Measurements from ENCODE around the gene PIK3R6.

- TF ChIP-seq CTCF (IDR thresholded peaks at IDR 0.05), result no peak
- no peak for TF ChIP-seq POLR2A (IDR thresholded peaks at IDR 0.05)
These were observed 9.6 kb downstream of the PIK3R6 start for GRCh38 chr17:8857919-8858318.

All from transverse colon (tissue), 3 donors.